Stimulated activated naive B cell treated with anti-CD40 and anti-IgM and Interleukin-4, amounts not matched to agents 10 μg/mL and 1 μg/mL and 100 μg/mL, for 72 hours (primary cell): ENCODE measurements around the gene TMEM198.

Source experiments
- ATAC-seq, 2 donors: fragments of 150-1000 bp; cut with Tn5 transposase; replicated peaks; 2 replicates each; pipeline ENCODE4 v1.10.0; 2021; ENCODE audit warnings: moderate library complexity in 1 of 2
- DNase-seq: peaks from one replicate; pipeline ENCODE4 v3.0.0; 2021
- H3K27ac Mint-ChIP-seq: one replicate; pipeline ENCODE4 v1.8.0; 2022; ENCODE audit warnings: mild to moderate bottlenecking, mixed read lengths
- H3K27me3 Mint-ChIP-seq, 2 donors: one replicate each; pipeline ENCODE4 v1.8.0; 2022; ENCODE audit warnings: mixed read lengths in 2 of 2
- H3K36me3 Mint-ChIP-seq, 2 donors: one replicate each; pipeline ENCODE4 v1.8.0; 2022; ENCODE audit warnings: mixed read lengths in 2 of 2, mild to moderate bottlenecking in 1 of 2
- H3K4me1 Mint-ChIP-seq, 2 donors: one replicate each; pipeline ENCODE4 v1.8.0; 2022; ENCODE audit warnings: mixed read lengths in 2 of 2, mild to moderate bottlenecking in 1 of 2
- H3K4me3 Mint-ChIP-seq, 2 donors: one replicate each; pipeline ENCODE4 v1.8.0; 2022; ENCODE audit warnings: mild to moderate bottlenecking in 2 of 2, mixed read lengths in 2 of 2, moderate library complexity in 1 of 2
- H3K9me3 Mint-ChIP-seq, 2 donors: one replicate each; pipeline ENCODE4 v1.8.0; 2022; ENCODE audit warnings: mixed read lengths in 2 of 2, mild to moderate bottlenecking in 1 of 2

The TMEM198 gene

GRCh38 chr2:219514196-219514761, 29.5 kb upstream of the TMEM198 start, which contains the start of gene ASIC4:
ASIC4 (plus strand) TSS chr2:219514482; CDS start chr2:219514725, 243 bp downstream.
- Mint-ChIP-seq H3K9me3 (no peaks in the 10 kb centered on the region), H3K4me3 (no peak within 1 kb of the TSS), H3K27me3 (peaks cover 90 to 96% of the 10 kb centered on the region in 2 donors), H3K36me3 (peaks cover 2 to 7% of the 10 kb centered on the region in 2 donors), H3K27ac (no peak within 1 kb of the TSS), H3K4me1 (peaks cover 33 to 40% of the 10 kb centered on the region in 2 donors)
- no peak for ATAC-seq
- DNase-seq = no peak

GRCh38 chr2:219514836-219515235, 29.0 kb upstream of the TMEM198 start:
- DNase-seq (no peak), ATAC-seq (no peak)
- Mint-ChIP-seq H3K36me3 (peaks cover 2 to 3% of the 10 kb centered on the region in 2 donors), H3K4me3 (no peak overlapping the region), H3K27me3 (peaks cover 90 to 95% of the 10 kb centered on the region in 2 donors), H3K4me1 (peaks cover 28 to 34% of the 10 kb centered on the region in 2 donors), H3K9me3 (no peaks in the 10 kb centered on the region), H3K27ac (no peak overlapping the region)

GRCh38 chr2:219515874-219516629, 27.8 kb upstream of the TMEM198 start:
- H3K36me3 Mint-ChIP-seq = peaks cover 2 to 3% of the 10 kb centered on the region in 2 donors
- ATAC-seq (no peak), DNase-seq (no peak)
- H3K4me1 Mint-ChIP-seq = peaks cover 17 to 22% of the 10 kb centered on the region in 2 donors
- H3K4me3 Mint-ChIP-seq = no peak overlapping the region
- H3K27me3 Mint-ChIP-seq = peaks cover 88 to 95% of the 10 kb centered on the region in 2 donors
- H3K27ac Mint-ChIP-seq = no peak overlapping the region
- H3K9me3 Mint-ChIP-seq = no peaks in the 10 kb centered on the region

- ATAC-seq (no peak), DNase-seq (no peak)
- peaks cover 0 to 2% of the 10 kb centered on the region in 2 donors for H3K36me3 Mint-ChIP-seq
- no peaks in the 10 kb centered on the region for H3K9me3 Mint-ChIP-seq
- no peak overlapping the region for H3K27ac Mint-ChIP-seq
- H3K27me3 Mint-ChIP-seq = peaks cover 88 to 95% of the 10 kb centered on the region in 2 donors
- H3K4me3 Mint-ChIP-seq = no peak overlapping the region
- peaks cover 21 to 28% of the 10 kb centered on the region in 2 donors for H3K4me1 Mint-ChIP-seq
Measured at GRCh38 chr2:219516888-219517287, 26.9 kb upstream of the TMEM198 start.

GRCh38 chr2:219517954-219518778, 25.7 kb upstream of the TMEM198 start:
- H3K36me3 Mint-ChIP-seq = peaks cover 0 to 2% of the 10 kb centered on the region in 2 donors
- H3K9me3 Mint-ChIP-seq = no peaks in the 10 kb centered on the region
- no peak overlapping the region for H3K4me3 Mint-ChIP-seq
- no peak for DNase-seq
- no peak for ATAC-seq
- H3K27ac Mint-ChIP-seq = no peak overlapping the region
- peaks cover 84 to 89% of the 10 kb centered on the region in 2 donors for H3K27me3 Mint-ChIP-seq
- peaks cover 21 to 25% of the 10 kb centered on the region in 2 donors for H3K4me1 Mint-ChIP-seq

- Mint-ChIP-seq H3K4me1 (peaks cover 12 to 19% of the 10 kb centered on the region in 2 donors), H3K9me3 (no peaks in the 10 kb centered on the region), H3K36me3 (no peaks in the 10 kb centered on the region), H3K4me3 (no peak overlapping the region), H3K27me3 (peaks cover 80 to 89% of the 10 kb centered on the region in 2 donors), H3K27ac (no peak overlapping the region)
- DNase-seq (no peak), ATAC-seq (no peak)
Measured at GRCh38 chr2:219519526-219519916, 24.3 kb upstream of the TMEM198 start.

GRCh38 chr2:219520079-219520478, 23.7 kb upstream of the TMEM198 start:
- DNase-seq = no peak
- H3K27me3 Mint-ChIP-seq = peaks cover 81 to 87% of the 10 kb centered on the region in 2 donors
- H3K27ac Mint-ChIP-seq = no peak overlapping the region
- H3K36me3 Mint-ChIP-seq = no peaks in the 10 kb centered on the region
- H3K4me3 Mint-ChIP-seq = no peak overlapping the region
- H3K9me3 Mint-ChIP-seq = no peaks in the 10 kb centered on the region
- peaks cover 12 to 19% of the 10 kb centered on the region in 2 donors for H3K4me1 Mint-ChIP-seq
- no peak for ATAC-seq

- Mint-ChIP-seq H3K4me1 (peaks cover 12 to 19% of the 10 kb centered on the region in 2 donors), H3K9me3 (no peaks in the 10 kb centered on the region), H3K36me3 (no peaks in the 10 kb centered on the region), H3K27me3 (peaks cover 81 to 87% of the 10 kb centered on the region in 2 donors), H3K27ac (peak overlapping the region; percentile 22), H3K4me3 (peak overlapping the region in 1 of 2 donors; percentile 49)
- DNase-seq (no peak), ATAC-seq (peak; percentile 34 to 44)
Measured at GRCh38 chr2:219521066-219521880, 22.6 kb upstream of the TMEM198 start.

GRCh38 chr2:219522111-219523030, 21.5 kb upstream of the TMEM198 start:
- Mint-ChIP-seq H3K27me3 (peaks cover 81 to 87% of the 10 kb centered on the region in 2 donors), H3K27ac (peak overlapping the region; percentile 22), H3K4me3 (peak overlapping the region; percentile 40 to 49), H3K36me3 (no peaks in the 10 kb centered on the region), H3K9me3 (no peaks in the 10 kb centered on the region), H3K4me1 (peaks cover 12 to 19% of the 10 kb centered on the region in 2 donors)
- DNase-seq (no peak), ATAC-seq (no peak)

- no peak for DNase-seq
- no peak overlapping the region for H3K27ac Mint-ChIP-seq
- H3K9me3 Mint-ChIP-seq = no peaks in the 10 kb centered on the region
- peaks cover 77 to 86% of the 10 kb centered on the region in 2 donors for H3K27me3 Mint-ChIP-seq
- peaks cover 12 to 19% of the 10 kb centered on the region in 2 donors for H3K4me1 Mint-ChIP-seq
- peak; percentile 29 to 39 for ATAC-seq
- no peak overlapping the region for H3K4me3 Mint-ChIP-seq
- no peaks in the 10 kb centered on the region for H3K36me3 Mint-ChIP-seq
Measured at GRCh38 chr2:219523031-219523671, 20.7 kb upstream of the TMEM198 start.

- no peak for ATAC-seq
- H3K27ac Mint-ChIP-seq = no peak overlapping the region
Measured at GRCh38 chr2:219524817-219525216, 19.0 kb upstream of the TMEM198 start.

GRCh38 chr2:219525533-219526232, 18.1 kb upstream of the TMEM198 start:
- no peak overlapping the region for H3K4me3 Mint-ChIP-seq
- no peak overlapping the region for H3K27ac Mint-ChIP-seq
- no peak for DNase-seq
- no peaks in the 10 kb centered on the region for H3K36me3 Mint-ChIP-seq
- H3K27me3 Mint-ChIP-seq = peaks cover 78 to 89% of the 10 kb centered on the region in 2 donors
- H3K9me3 Mint-ChIP-seq = no peaks in the 10 kb centered on the region
- H3K4me1 Mint-ChIP-seq = peaks cover 15 to 28% of the 10 kb centered on the region in 2 donors
- no peak for ATAC-seq

More at GRCh38 chr2:219524817-219525216, 19.0 kb upstream of the TMEM198 start:
- DNase-seq = no peak
- H3K4me1 Mint-ChIP-seq = peaks cover 12 to 21% of the 10 kb centered on the region in 2 donors
- no peaks in the 10 kb centered on the region for H3K36me3 Mint-ChIP-seq
- no peak overlapping the region for H3K4me3 Mint-ChIP-seq
- H3K9me3 Mint-ChIP-seq = no peaks in the 10 kb centered on the region
- peaks cover 78 to 89% of the 10 kb centered on the region in 2 donors for H3K27me3 Mint-ChIP-seq
